ENCODE measurements around the gene FOXF1.

Gene FOXF1

GRCh38 chr16:86492961-86493629 is 17.2 kb upstream of the FOXF1 start:
- DNase-seq (ENCODE audit: low spot score), result no peak

DNA sequence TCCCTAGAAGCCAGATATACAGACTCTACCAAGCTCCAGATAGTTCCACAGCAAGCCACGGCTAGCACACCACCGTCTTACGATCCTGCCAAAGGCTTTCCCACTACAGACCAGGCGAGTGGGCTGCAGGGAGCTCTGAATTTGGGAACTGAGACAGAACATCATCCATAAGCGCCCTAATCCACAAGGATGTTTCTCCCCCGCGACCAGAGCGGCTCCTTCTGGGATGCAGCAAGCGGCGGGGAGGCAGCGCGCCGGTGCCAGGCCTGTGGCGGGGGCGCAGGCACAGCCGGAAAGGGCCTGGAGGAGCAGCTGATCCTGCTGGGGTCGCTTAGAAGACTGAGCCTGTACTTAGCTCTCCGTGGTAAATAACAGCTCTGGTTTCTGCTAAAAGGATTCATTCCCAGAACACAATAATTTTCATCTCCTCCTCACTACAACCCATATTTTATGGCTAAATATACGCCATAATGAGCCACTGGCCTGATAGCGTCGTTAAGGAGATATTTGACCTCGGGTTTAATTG is 16.2 kb upstream of the FOXF1 start:
- DNase-seq (ENCODE audit: low spot score), result no peak

- DNase-seq (ENCODE audit: low spot score), result no peak
These were observed 15.6 kb upstream of the FOXF1 start for GRCh38 chr16:86494565-86495356.

DNA sequence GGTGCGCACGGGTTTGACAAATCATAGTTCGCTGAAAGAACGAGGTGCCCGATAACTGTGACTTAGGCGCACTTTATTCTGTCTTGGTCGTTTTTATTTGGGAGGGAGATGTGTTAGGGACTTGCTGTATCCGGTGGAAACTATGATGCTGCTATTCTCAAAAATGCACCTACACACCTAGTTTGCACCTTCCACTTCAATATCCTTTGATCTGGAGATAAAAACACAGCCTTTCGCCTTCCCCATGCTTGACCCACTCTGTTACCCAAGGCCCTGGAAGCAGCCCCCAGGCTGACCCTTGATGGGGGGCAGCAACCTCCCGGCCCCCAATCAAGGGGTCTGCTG is 15.0 kb upstream of the FOXF1 start:
- DNase-seq (ENCODE audit: low spot score), result no peak

GRCh38 chr16:86495756-86496261 is 14.5 kb upstream of the FOXF1 start:
- no peak for DNase-seq (ENCODE audit: low spot score)

DNA sequence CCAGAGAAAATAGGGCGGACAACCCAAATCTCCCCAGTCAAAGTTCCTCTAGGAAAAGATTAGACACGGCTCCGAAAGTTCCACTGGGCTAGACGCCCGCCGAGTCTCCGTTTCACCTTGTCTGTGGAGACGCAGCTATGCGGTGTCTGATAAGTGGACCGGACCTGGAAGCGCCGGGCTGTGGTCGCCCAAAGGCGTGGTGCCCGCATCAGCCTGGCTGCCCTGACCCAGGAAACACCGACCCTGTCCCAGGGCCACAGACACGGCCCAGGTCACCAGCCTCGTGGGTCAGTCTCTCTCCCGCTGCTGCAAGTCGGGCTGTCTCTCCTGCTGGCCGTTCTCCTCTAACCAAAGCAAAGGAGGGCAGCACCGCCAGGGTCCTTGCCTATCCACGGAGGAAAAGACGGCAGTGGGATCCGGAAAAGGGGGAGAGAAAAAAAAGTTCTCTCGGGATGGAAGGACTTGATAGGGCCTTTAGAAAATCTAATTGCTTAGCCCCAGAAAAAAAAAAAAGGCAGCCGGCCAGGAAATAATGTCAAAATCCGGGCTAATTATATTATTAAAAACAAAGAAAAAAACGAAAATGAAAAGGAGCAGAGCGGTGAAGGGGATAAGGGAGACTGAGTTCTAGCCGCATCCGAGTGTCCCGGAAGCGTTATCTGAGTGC is 13.9 kb upstream of the FOXF1 start:
- no peak for DNase-seq (ENCODE audit: low spot score)

- no peak for DNase-seq (ENCODE audit: low spot score)
These were observed 13.3 kb upstream of the FOXF1 start for GRCh38 chr16:86496929-86497461.

DNA sequence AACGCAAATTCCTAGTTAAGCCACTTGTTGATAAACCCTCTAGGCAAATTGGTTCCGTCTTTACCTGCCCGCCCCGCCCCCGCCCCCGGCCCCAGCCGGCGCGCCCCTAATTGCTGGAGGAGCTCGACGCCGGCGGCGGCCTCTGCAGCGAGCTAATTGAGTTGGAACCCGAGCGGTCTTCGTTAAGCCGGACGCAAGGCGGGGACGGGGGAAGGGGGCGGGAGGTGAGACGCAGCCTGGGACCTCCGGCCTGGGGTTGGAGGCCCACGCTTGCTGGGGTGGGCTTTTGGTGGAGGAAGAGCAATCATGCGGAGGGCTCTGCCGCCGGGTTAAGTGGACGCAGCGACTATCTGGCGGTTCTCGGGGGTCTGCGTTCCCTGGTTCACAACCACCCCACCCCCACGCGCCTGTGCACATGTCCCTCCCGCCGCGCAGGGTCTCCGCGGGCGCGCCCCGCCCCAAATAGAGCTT is 12.7 kb upstream of the FOXF1 start:
- no peak for DNase-seq (ENCODE audit: low spot score)

GRCh38 chr16:86498155-86498670 is 12.1 kb upstream of the FOXF1 start:
- DNase-seq (ENCODE audit: low spot score), result no peak

- no peak for DNase-seq (ENCODE audit: low spot score)
These were observed 11.5 kb upstream of the FOXF1 start for GRCh38 chr16:86498671-86499439.

GRCh38 chr16:86499440-86499786 is 10.9 kb upstream of the FOXF1 start:
- no peak for DNase-seq (ENCODE audit: low spot score)

DNA sequence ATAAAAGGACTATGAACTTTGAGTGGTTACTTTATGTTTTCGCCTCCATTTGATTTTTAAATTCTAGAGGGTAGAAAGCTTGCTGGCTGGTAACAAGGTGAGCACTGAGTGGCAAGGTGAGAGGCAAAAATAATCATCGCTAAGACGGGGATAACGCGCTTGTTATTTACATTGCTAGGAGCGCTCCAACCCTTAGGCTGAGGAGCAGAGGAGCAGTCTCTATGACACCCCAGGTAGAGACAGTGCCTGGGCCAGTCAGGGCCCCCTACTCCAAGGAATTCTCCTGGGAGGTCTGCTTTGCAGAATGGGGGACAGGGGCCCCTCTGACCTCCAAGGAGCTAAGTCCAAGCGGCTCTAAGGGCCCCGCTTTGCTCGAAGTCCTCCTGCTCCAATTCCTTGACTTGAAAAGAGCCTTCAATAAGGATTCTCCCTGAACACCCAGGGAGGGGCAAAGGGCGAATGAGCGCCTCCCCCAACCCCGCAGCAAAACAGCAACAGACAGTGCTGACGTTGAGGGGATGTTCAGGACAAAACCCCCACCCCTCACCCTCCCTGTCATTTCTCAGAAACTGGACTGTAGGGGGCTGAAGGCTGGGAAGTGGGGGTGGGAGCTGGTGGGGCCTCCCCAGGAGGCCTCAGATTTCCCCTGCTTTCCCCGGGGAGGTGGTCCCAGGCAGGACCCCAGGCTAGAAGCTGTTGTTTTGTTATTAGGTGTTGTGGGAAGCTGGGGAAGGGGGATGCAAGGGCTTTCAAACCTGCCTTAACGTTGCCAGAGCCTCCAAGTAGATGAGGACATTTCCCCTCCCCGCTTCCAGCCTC is 10.2 kb upstream of the FOXF1 start:
- DNase-seq (ENCODE audit: low spot score), result no peak

DNA sequence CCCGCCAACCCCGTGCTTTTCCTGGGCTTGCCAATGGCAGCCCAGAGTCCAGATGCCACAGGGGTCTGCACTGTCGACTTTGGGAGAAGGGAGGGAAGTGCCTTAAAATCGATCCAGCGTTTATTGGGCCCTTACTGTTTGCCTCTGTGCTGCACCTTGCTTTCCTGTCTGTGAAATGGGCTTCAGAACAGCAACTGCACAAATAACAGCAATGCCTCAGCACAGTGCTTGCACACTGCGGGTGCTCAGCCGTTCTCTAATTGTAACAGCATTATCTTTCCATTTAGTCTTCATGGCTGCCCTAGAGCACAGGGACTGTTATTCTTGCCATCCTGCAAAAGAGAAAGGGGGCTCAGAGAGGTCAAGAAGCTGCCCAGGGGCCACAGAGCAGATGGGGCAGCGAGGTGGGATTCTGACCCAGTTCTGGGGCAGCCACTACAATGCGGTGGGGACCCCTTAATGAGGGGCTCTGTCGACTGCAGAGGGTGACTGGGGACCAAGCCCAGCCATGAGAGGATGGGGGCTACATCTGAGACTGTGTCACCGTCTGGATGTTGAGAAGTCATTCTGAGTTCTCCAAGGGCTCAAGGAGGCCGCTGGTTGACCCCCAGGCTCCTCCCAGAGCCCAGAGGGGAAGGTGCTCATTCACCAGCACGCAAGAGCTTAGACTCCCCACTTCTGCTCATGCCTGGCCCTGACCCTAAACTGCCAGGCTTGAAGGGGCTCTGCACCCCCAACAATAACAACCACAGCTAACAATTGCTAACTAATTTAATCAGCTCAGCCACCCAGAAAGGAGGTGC is 9.4 kb upstream of the FOXF1 start:
- DNase-seq (ENCODE audit: low spot score), result no peak

- no peak for DNase-seq (ENCODE audit: low spot score)
These were observed 8.1 kb upstream of the FOXF1 start for GRCh38 chr16:86501989-86502855.

DNA sequence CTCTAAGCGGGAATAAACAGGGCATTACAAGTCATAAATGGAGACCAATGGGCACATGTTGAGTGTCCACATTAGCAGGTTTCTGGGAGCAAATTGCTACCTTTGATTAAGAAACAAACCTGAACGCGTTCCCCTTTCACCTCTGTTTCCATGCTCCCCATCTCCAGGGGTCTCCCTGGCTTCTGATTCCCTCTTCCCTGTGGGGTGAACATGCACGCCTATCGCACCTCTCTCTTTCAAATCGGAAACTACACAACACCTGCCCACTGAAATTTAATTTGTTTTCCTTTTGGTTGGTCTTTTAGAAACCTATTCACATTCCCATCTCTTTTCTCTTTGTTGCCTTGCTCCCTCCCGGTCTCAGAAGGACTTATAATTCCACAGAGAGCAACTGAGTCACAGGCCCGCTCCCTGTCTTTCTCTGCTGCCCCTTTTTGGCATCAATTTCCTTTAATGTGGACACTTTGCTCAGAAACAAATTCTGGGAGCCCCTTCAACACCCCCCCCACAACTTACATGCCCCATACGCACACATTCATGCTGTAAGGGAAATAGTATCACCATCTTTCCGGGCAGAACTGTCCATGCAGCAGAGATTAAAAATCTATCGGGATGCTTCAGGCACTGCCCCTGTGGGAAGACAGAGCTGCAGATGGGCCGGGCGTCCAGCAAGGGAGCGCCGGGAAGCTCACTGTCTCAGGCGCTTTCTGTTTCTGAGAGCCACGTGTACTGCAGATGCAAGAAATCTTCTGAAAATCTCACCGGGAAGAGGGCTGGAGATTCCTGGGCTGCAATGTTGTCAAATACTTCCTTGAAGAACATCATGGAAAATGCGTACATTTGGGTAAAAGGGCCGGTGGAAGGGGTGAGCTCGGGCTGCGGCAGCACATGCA is 7.2 kb upstream of the FOXF1 start:
- no peak for DNase-seq (ENCODE audit: low spot score)

DNA sequence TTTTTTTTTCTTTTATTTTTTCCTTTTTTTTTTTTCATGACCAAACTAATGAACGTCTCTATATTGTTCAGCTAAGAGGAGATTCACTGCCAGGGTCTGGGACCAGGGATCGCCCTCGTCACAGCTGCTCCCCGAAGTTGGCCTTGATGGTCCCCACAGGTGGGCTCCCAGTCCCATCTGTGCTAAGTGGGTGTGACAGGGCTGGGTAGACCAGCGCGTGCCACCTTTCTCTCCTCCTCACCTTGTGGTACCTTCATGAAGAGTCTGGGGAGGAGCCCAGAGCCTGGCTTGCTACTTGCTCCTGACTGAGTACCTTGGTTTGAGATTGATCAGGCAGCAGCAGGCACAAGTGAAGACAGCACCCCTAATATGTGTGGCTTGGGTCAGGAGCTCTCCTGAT is 6.5 kb upstream of the FOXF1 start:
- no peak for DNase-seq (ENCODE audit: low spot score)

GRCh38 chr16:86504315-86505184 is 5.8 kb upstream of the FOXF1 start:
- DNase-seq (ENCODE audit: low spot score), result no peak
